ENCODE measurements around the gene CNPY3. TPM values are rescaled to one million over a fixed set of nuclear protein-coding genes. Genes with fewer than 3 reads are reported as not detected.

Gene CNPY3
- total RNA-seq, 1 experiment from 2014 or later: 56.0 TPM

DNA sequence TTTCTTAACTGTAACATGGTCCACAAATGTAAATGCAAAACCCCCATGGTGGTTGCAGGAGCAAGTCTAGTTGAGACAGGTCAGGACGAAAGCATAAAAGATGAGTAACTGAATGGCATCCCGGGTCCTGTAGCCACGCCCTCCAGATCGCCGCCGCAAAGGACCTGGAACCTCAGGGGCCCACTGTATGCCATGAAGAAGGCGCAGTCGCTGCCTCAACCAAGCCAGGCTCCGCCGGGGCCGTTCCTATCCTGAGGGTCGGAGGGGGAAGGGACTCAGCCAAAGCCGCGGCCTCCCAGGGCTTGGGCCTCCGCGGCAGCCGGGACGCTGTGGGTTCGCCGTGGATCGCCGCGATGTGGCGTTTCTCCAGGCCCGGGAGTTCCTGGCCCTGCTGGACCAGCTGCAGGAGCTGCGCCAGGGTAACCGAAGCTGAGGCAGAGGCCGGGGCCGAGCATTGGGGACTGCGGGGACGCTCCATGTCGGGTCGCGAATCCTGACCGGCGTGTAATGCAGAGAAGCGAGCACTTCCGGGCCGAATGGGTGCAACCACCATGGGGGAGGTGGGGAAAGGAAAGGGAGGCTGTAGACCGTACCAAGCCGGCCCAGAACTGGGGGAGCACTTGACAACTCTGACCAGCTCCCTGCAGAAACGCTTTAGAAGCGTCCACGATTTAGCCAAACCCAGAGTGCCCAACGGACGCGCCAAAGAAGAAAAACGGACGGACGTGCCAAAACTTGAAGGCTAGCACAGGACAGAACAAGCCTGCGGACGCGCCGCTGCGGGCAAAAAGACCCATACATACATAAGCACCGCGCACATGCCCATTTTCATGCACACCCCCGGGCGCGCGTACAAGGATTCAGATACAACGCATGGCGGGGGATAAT, 38.7 kb upstream of the CNPY3 start:
- H3K27ac Mint-ChIP-seq: peak overlapping the region; percentile 95 to 98 (median 96)
- H3K9me3 ChIP-seq (ENCODE audit: control insufficient read depth, low read depth, low read length): no peaks in the 10 kb centered on the region
- H3K23ac ChIP-seq (ENCODE audit: insufficient read length, low read depth, low read length): no peak overlapping the region
- peak overlapping the region; percentile 89 for H3K14ac ChIP-seq (ENCODE audit: insufficient read depth, low read length)
- H2BK12ac ChIP-seq (ENCODE audit: insufficient read length, low read depth, low read length): no peak overlapping the region
- H3K27me3 ChIP-seq (ENCODE audit: insufficient read depth, low read length): no peaks in the 10 kb centered on the region
- H2BK120ac ChIP-seq (ENCODE audit: low read depth, low read length, poor library complexity, severe bottlenecking): no peak overlapping the region
- H3K4me1 Mint-ChIP-seq: peaks cover 10 to 13% of the 10 kb centered on the region in 2 experiments
- H2AK5ac ChIP-seq (ENCODE audit: insufficient read length, low read length): no peak overlapping the region
- peak overlapping the region; percentile 88 to 92 for H3K4me3 Mint-ChIP-seq
- no peak overlapping the region; the same call in 1 of the 2 replicates for H3K4ac ChIP-seq (ENCODE audit: low read depth, low read length)
- H2AFZ ChIP-seq (ENCODE audit: low read length): no peak overlapping the region
- DNase-seq: peak; percentile 95
- H3K9ac ChIP-seq (ENCODE audit: extremely low read depth, insufficient read length, low read length): peak overlapping the region; percentile 78
- H4K91ac ChIP-seq (ENCODE audit: insufficient read length, low read depth, low read length): no peak overlapping the region
- no CpG with 5 or more reads among the region's 63 CpGs for WGBS (ENCODE audit: extremely low coverage, insufficient read length, low lambda C conversion rate)
- no peak overlapping the region for H2BK5ac ChIP-seq (ENCODE audit: insufficient read length, low read length)
- TF ChIP-seq, protein P1, sequence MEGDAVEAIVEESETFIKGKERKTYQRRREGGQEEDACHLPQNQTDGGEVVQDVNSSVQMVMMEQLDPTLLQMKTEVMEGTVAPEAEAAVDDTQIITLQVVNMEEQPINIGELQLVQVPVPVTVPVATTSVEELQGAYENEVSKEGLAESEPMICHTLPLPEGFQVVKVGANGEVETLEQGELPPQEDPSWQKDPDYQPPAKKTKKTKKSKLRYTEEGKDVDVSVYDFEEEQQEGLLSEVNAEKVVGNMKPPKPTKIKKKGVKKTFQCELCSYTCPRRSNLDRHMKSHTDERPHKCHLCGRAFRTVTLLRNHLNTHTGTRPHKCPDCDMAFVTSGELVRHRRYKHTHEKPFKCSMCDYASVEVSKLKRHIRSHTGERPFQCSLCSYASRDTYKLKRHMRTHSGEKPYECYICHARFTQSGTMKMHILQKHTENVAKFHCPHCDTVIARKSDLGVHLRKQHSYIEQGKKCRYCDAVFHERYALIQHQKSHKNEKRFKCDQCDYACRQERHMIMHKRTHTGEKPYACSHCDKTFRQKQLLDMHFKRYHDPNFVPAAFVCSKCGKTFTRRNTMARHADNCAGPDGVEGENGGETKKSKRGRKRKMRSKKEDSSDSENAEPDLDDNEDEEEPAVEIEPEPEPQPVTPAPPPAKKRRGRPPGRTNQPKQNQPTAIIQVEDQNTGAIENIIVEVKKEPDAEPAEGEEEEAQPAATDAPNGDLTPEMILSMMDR (conservative IDR thresholded peaks at IDR 0.05): no peak
- peak overlapping the region; percentile 92 for H3K4me2 ChIP-seq (ENCODE audit: insufficient read depth, insufficient read length, low read length)
- H3K79me1 ChIP-seq (ENCODE audit: insufficient read depth, low read depth, low read length, poor library complexity, severe bottlenecking): no peaks in the 10 kb centered on the region
- no peak overlapping the region for H4K8ac ChIP-seq (replicated peaks; ENCODE audit: insufficient read length, low read depth, low read length)
- H3K4me1 ChIP-seq (ENCODE audit: insufficient read depth, low read length): no peaks in the 10 kb centered on the region; the same call in 1 of the 2 replicates
- no peak overlapping the region for H3T11ph ChIP-seq (ENCODE audit: low read length)
- H3K9me3 Mint-ChIP-seq: no peaks in the 10 kb centered on the region
- H3K79me2 ChIP-seq (ENCODE audit: insufficient read depth, low read length): no peaks in the 10 kb centered on the region
- H3K36me3 Mint-ChIP-seq (ENCODE audit: insufficient read depth in 1 of 3, low read depth in 3 of 3): peaks cover 14 to 34% (median 22%) of the 10 kb centered on the region in 3 experiments; a peak in 6 of 7 replicates
- no peak overlapping the region for H2BK15ac ChIP-seq (ENCODE audit: low read depth, low read length)
- no peaks in the 10 kb centered on the region; the same call in 1 of the 2 replicates for H3K27me3 Mint-ChIP-seq (ENCODE audit: low read depth)
- H3K56ac ChIP-seq (ENCODE audit: insufficient read length, low read depth, low read length): no peak overlapping the region
- H4K20me1 ChIP-seq (ENCODE audit: control insufficient read depth, insufficient read depth, insufficient read length): no peaks in the 10 kb centered on the region
- H3K18ac ChIP-seq (ENCODE audit: insufficient read length, low read depth, low read length): peak overlapping the region; percentile 95
- H3K27ac ChIP-seq (ENCODE audit: insufficient read length, low read depth, low read length): peak overlapping the region; percentile 50
- no peak overlapping the region for H4K5ac ChIP-seq (ENCODE audit: insufficient read length, low read depth, low read length)
- H3K23me2 ChIP-seq (ENCODE audit: insufficient read length, low read depth, low read length, poor library complexity, severe bottlenecking): peaks cover 6% of the 10 kb centered on the region
- no peak overlapping the region for H2BK20ac ChIP-seq (ENCODE audit: low read depth, low read length, poor library complexity, severe bottlenecking)

Measured in H9 (cell line).